EH (cell line): ENCODE data around the gene GRB14.
"Not testable (repeated sequence)": the region's sequence is repeated elsewhere in the genome, so short reads cannot be mapped to it uniquely, and the experiment has no call there.

ENCODE experiments used
- DNase-seq: peaks from one replicate; pipeline ENCODE4 v3.0.0-alpha.2; 2015; ENCODE audit warnings: low read depth

The GRB14 gene

DNA sequence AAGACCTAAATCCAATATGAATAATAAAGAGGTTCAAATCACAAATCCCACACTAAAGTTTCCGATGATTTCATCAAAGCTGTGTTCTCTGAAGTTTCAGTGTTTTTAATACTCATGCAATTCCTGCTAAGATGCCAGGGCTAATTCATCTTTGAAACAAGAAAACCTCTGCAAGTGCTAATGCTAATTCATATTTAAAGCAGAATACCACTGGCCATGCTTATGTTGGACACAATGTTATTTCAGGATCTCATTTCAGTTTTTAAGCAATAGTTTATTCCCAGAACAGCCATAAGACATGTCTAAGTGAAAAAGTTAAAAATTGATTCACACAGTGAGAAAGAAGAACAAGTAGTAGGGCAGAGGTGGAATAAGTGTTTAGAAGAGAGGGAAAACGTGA lies 62.8 kb downstream of the GRB14 start:
- no peak for DNase-seq

DNA sequence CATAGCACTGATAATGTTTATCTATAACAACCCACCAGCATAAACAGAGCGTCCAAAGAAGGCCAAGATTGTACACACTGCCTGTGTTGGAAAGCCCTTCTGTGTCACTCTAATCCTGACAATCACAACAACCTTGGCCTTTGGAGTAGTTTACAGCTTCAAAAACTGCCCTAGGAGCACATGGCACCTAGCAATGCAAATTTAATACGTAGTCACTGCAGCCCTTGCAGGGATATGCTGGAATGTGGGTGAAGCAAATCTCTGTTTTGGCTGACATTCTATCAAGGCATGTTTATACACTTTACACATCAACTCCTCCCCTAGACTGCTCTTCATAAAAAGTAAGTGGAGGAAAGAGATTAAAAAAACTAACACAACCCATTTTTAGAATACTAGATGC lies 66.8 kb downstream of the GRB14 start:
- no peak for DNase-seq

DNA sequence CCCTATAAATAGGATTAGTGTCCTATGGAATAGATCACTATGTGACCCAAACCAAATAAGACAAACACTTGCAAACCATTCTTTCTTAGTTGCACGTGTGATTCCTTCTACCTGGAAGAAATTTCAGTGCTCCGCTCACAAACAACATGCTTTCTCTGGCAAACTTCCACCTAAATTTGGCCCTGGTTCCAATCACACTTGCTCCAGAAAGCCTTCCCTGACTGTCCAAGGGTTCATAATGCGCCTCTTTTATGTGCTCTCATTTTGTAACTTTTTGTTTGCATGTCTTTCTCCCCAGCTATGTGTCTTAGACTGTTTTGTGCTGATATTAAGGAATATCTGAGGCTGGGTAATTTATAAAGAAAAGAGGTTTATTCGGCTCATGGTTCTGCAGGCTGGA lies 69.8 kb downstream of the GRB14 start:
- no peak for DNase-seq

DNA sequence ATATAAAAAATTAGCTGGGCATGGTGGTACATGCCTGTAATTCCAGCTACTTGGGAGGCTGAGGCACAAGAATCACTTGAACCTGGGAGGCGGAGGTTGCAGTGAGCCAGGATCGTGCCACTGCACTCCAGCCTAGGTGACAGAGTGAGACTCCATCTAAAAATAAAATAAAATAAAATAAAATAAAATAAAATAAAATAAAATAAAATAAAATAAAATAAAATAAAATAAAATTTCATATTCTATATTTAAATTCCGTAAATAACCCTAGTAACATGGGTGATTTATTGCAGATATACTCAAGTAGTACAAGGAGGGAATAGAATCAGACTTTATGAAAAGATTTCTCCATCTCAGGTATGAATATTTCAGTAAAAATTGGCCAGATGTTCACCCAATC lies 71.6 kb downstream of the GRB14 start:
- not testable (repeated sequence) for DNase-seq

DNA sequence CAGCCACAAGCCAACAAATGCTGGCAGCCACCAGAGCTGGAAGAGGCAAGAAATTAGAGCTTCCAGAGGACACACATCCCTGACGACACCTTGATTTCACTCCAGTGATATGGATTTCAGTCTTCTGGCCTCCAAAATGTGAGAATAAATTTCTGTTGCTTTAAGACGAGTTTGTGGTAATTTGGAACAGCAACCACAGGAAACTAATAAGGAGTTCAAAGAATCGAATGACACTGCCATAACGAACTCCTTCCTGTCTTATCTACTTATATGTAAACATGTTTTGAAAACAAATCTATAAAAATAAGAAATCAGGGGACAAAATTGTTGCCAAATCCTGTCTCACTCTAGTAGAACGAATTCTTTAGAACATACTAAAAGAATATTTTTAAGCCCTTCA lies 75.8 kb downstream of the GRB14 start:
- DNase-seq: no peak

DNA sequence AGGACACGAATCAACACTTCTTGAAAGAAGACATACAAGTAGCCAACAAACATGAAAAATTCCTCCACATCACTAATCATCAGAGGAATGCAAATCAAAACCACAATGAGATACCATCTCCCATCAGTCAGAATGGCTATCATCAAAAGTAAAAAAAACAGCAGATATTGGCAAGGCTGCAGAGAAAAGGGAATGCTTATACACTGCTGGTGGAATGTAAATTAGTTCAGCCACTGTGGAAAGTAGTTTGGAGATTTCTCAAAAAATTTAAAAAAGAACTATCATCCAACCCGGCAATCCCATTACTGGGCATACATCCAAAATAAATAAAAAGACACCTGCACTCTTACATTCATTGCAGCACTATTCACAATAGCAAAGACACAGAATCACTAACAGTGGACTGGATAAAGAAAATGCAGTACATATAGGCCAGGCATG lies 78.7 kb downstream of the GRB14 start:
- DNase-seq: peak; percentile 86

DNA sequence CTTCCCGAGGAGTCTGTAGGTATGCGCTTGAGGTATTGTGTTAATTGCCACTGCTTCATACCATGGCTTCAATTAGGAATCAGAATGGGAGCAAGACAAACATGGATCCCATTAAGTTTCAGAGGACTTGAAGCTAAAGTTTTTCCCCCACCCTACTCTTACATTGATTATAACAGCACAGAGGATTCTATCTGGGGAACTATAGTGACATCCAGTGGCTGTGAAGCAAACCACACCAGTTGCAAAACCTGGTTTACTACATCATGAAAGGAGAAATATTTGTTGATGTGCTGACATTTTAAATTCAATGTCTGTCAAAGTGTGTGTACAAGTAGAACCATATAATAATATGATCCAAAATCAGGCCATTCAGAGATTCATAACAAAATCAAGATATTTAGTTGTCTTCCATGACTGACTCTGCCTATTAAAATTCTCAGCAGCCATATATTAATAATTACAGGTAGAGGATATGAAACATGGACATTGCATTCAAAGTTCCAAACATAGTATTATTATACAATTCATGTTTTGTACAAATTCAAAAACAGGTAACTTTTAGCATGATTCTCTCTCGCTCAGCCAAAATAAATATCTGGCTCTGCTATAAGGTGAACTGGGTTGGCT lies 82.9 kb downstream of the GRB14 start:
- peak; percentile 54 for DNase-seq

DNA sequence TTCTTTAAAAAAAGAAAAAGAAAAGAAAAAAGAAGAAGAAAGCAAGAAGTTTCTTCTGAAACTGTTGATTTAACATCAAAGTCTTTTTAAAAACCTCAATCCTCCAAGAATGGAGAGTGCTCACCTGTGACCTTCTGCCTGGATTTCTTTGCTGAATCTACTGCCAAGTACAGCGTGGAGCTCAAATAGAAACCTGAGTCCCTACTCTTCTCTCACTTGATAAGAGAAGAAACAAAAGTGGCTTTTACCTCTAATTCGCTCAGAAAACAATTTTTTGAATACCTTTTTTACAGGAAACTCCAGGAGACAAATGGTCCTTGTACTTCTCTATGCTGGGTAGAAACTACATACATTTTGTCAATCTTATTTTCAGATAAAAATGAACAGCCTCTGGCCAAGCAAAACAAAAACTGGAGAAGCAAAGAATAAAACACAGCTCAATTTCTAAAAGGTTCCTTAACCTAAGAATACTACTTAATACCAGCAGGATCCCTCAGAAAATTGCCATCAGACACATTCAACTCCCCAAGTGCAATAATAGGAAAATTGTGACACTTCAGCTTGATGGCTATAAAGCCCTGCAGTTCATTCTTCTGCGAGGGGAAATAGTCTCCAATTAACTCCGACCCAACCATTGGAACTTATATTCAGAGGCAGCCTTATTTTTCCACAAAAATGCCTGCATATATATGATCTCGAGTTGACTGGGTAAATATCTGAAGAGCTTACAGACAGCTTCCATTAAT lies 85.8 kb downstream of the GRB14 start:
- no peak for DNase-seq

DNA sequence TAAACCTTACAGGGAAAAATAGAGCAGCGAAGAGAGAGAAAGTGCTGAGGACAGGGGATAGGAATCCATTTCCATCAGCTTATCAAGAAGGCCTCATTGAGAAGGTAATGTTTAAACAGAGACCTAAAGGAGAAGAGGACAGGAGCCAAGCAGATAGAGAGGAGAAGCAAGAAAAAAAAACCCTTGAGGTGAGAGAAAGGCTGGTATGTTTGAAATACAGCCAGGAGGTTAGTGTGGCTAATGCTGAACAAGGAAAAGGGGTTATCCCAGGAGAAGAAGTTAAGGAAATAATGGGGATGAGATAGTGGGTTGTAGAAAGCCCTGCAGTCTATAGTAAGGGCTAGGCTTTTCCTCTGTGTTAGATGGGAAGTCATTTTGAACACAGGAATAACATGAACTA lies 90.8 kb downstream of the GRB14 start:
- DNase-seq: no peak

DNA sequence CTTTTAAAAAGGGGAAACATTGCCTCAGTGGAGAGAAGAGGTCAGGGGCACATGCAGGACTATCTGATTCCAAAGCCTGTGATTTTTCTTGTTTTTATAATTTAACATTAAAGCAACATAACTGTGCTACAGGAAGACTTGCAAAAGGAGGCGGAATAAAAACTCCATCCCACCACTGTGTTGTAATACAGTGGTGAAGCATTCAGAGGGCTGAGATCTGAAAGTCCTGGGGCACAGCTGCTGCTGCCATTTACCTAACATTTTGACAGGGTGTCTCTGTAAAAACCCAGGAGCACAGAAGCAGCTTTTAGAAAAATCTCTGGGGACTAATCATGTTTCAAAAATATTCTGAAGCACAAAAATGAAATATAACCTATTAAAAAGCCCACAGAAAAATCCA lies 97.6 kb downstream of the GRB14 start:
- DNase-seq: no peak

DNA sequence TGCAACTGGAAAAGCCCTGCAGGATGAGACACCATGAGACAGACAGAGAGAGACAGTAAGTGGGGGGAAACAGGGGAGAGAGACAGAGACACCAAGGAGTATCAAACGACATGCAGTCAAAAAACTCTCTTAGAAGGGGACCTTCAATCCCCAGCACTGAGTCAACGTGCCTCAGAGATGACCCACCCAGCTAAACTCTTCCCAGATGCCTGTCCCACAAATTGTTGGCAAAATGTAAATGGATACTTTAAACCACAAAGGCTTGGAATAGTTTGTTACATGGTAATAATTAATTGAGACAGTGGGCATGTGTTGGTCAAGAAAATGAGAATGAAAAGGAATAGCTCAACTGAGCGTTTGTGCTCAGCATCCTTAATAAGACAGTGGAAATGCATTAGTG lies 98.3 kb downstream of the GRB14 start:
- peak; percentile 58 for DNase-seq

DNA sequence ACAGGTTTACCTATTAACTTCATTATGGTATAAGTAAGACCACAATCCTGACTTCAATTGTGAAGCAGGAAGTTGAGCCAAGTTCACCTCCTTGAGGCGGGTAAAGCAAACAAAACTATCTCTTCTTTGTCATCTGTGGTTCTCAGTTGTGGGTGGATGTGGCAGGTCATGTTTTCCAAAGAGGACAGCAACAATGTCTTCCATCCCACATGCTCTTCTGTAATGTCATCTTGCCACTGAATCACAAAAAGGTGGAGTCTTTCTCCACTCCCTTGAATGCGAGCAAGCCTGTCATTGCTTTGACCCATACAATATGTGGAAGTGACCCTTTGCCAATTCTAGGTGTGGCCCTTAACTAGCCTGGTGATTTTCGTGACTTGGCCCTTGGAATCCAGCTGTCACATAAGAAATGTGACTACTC lies 98.7 kb downstream of the GRB14 start:
- DNase-seq: no peak

DNA sequence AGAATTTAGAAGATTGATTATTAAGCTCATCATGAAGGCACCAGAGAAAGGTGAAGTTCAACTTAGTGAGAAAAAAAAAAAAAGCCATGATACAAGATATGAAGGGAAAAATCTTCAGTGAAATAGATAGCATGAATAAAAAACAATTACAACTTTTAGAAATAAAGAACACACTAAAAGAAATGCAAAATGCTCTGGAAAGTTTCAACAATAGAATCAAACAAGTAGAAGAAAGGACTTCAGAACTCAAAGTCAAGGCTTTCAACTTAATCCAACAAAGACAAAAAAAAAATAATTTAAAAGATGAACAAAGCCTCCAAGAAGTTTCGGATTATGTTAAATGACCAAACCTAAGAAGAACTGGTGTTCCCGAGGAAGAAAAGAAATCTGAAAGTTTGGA lies 105.5 kb downstream of the GRB14 start:
- no peak for DNase-seq

DNA sequence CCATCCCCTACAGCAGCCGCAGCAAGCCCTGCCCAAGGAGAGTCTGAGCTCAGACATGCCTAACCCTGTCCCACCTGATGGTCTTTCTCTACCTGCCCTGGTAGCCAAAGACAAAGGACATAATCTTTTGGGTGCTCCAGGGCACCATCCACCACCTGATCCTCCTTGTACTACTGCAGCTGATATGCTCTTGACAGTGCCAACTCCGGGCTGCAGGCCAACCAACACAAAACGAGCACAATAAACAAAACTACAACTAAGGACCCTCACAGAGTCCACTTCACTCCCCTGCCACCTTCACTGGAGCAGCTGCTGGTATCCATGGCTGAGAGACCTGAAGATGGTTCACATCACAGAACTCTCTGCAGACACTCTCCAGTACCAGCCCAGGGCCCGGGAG lies 106.3 kb downstream of the GRB14 start:
- no peak for DNase-seq

DNA sequence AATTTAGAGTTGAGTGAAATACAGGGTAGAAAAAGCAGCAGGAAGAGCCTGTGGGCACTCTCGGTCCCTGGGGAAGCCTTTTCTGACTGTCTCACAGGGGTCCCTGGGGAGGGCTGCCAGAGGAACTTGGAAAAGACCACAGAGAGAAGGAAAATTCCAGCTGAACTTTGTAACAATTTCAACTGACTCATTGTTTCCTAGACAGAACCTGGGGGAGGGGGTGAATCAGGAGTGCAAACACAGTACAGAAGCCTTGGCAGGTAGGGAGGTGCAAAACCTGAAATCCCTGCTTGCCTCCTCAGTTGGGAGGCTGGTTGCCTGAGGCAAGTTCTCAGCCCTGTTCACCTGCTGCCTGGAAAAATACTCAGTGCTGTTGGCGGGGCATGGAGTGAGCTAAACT lies 106.8 kb downstream of the GRB14 start:
- DNase-seq: no peak

DNA sequence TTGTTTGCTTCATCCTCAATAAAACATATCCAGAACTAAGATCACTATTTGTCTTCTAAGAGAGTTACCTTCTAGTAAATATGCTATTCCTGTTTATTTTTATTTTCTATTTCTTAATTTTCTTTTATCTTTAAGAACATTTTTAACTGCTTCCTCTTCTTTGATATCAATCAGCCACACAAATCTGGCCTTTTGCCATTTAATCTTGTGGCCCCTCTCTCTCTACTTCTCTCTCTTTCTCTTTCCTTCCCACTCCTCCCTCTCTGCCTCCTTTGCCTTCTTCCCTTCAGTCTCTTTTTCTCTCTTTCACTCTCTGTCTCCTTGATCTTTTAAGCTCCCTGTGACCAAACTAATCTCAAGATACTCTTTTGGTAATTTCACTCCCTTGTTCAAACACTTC lies 108.4 kb downstream of the GRB14 start:
- no peak for DNase-seq

DNA sequence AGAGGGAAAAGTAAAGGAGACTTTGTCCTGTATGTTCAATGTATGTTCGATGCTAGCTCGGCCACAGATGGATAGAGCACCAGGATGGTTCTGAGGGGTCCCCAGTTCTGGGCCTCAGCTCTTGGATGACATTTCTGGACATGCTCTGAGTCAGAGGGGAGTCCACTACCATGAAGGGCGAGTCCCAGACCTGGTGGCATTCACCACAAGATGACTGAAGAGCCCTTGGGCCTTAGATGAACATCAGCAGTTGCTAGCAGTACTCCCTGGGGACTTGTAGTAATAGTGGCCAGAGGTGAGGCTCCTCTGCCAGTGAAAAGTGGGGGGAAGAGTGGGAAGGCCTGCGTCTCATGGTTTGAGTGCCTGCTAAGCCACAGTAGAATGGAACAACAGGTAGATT lies 109.5 kb downstream of the GRB14 start:
- DNase-seq: no peak

DNA sequence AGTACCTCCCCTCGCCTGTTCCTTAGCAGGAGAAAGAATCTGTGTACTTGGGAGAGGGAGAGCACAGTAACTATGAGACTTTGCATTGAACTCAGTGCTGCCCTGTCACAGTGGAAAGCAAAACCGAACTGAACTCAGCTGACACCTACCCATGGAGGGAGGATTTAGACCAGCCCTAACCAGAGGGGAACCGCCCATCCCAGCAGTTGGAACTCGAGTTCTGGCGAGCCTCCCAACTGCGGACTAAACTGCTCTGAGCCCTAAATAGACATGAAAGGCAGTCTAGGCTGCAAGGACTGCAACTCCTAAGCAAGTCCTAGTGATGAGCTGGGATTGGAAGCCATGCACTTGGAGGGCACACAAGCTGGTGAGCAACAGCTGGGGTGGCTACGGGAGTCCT lies 110.4 kb downstream of the GRB14 start:
- peak; percentile 5 for DNase-seq

DNA sequence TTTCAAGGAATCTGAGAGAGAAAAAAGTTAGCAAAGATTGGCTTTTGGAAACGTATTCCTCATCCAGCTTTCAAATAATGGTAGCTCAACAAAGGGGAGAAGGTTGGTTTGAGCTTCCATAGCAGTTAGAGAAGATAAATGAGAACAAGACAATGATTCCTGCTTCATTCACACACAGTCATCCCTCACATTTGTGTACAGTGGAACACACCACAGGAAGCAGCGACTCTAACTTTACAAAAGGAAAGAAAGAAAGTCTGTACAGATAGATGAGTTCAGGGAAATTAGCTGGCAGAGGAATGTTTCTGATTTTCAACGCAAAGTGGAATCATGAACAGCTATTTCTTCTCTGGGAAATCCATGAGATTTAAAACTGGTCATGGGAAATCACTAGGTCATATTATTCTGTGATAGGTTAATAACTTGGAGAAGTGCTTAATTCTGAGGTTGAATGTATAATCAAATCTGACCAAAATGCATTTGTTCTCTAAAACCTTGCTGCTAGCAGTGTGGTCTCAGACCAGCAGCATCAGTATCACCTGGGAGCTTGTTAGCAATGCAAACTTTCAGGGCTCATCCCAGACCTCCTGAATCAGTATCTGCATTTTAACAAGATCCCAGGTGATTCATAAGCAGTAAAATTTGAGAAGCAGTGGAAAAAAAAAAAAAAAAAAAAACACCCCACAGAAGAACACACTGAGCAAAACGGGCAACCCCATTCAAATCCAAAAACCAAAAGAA lies 112.0 kb downstream of the GRB14 start:
- DNase-seq: no peak

DNA sequence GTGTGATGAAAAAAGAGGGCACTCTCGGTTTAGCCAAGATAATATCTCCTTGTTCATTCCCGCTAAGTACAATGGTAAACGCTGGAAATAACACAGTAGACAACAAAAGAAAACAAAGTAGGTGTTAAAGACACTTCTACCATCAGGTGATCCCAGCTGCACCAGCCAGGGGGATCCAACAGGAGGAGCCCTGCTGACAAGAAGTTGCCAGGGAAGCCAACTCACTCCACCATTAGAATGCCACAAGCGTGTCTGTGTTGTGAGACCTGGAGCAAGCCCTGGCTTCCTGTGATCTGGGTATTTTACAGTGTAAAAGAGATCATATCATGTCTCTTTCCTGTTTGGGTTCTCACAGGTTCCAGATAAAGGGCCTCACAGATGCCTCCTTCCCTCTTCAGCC lies 117.0 kb downstream of the GRB14 start:
- DNase-seq: peak; percentile 4

DNA sequence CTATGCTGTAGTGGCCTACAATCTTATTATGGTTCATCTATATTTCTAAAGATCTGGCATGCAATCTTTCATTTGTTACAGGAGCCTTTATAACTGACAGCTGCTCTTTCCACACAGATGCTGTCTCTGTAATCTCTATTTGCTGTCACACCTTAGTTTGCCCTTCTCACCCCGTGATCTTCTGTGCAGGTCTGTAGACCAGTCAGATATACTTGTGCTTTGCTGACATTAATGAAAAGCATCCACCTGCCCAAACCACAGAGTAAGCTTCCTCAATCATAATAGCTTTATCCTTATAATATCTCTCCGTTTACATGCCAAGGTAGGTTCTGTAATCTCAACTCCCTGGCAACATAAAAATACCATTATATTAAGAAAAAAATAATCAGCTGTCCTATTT lies 122.4 kb downstream of the GRB14 start:
- DNase-seq: no peak

DNA sequence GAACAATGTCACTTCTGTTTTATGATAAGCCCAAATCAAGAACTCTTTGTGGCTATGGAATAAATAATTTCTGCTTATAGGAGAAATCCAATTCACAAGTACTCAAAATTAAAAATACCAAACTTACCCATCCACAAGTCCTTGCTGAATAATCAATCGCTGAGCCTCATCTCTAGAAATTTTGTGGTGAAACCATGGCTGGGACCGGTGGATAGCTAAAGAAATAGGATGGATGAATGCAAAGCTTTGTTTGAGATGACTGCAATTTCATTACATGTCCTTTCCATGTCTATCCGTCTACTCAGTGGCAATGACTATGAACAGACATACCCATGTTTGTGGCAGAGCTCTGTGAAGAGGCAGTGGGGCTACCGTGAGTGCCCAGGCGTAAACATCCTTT lies 124.4 kb downstream of the GRB14 start:
- no peak for DNase-seq

DNA sequence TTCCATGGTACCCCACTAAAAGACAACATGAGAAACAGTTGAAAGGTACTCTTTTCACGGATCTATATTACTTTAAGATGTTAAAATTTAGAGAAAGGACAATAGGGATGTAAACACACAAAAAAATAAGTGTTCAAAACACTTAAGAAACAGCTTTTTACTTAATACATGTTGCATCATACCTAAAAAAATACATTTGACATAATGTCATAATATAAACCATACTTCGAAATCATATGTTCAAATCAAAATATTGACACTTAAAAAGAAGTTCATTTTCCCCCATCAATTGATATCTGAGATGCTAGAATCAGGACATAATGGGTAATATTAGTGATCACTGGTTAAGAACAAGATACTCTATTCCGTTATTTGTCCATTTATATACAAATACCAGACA lies 124.9 kb downstream of the GRB14 start:
- DNase-seq: no peak
